Smooth muscle cell of the coronary artery (primary cell): ENCODE data around the gene LNPEP. TPM values are rescaled to one million over a fixed set of nuclear protein-coding genes. Genes with fewer than 3 reads are reported as not detected.

Experiments
- total RNA-seq: library from RNA; depleted of rRNA; stranded (reverse); fragments of >200 nt; gene quantifications from 2 replicates; pipeline ENCODE4 v1.2.3, GENCODE V29; 2014; ENCODE audit warnings: low replicate concordance

The LNPEP gene
- total RNA-seq, result 14.7 and 20.7 TPM in 2 replicates

DNA sequence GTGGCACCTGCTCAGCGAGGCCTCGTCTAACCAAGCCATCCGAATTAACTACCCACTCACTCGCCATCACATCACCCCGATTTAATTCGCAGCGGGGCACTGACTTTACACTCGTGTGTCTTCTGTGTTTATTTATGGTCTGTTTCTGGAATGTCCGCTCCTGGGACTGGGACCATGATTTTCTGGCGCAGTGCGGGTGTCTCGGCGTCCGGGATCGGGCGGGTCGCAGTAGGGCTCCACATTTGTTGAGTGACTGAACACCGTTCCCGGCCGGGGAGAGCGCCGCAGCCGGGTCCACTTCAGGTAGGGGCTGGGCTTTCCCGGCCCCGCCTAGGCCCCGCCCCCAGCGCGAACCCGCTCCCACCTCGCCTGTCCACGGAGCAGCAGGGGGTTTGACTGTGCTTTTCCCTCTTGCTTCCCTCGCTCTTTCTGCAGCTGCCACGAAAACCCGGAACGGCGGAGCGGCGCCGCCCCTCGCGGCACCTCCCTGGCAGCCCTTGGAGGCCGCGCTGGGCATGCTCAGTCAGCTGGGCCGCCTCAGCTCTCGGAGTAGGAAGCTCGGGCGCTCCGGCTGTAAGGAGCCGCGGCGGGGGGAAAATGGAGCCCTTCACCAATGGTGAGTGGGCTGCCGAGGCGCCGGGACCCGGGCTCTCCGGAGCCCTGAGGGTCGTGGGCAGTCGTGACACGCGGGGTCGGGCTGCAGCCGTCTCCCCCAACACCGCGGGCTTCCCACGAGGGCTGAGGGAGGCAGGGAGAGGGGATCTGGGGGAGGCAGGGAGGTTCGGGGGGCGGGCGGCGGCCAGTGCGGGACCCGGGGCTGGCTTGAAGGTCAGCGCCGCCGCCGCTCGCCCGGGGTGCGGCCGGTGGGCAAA is at the start of gene LNPEP:
Gene LNPEP (plus strand): TSS at position 522 of the 872 bp plus-strand sequence. CDS start 76 bp downstream, at position 598.

Other genes with a start within 250 kb of the LNPEP start
- gene ERAP1, start 128.1 kb upstream of the LNPEP start, total RNA-seq, result 13.8 and 27.5 TPM in 2 replicates
- 21.2 and 30.7 TPM in 2 replicates for gene ERAP2, start 59.6 kb upstream of the LNPEP start, total RNA-seq
- not detected in 2 replicates for gene LIX1, start 206.5 kb downstream of the LNPEP start, total RNA-seq
- gene RIOK2, start 247.2 kb downstream of the LNPEP start, total RNA-seq, result 12.6 and 23.8 TPM in 2 replicates